ENCODE results near the gene RPIA.
"Not testable (repeated sequence)": the region's sequence is repeated elsewhere in the genome, so short reads cannot be mapped to it uniquely, and the experiment has no call there.

Gene RPIA

DNA sequence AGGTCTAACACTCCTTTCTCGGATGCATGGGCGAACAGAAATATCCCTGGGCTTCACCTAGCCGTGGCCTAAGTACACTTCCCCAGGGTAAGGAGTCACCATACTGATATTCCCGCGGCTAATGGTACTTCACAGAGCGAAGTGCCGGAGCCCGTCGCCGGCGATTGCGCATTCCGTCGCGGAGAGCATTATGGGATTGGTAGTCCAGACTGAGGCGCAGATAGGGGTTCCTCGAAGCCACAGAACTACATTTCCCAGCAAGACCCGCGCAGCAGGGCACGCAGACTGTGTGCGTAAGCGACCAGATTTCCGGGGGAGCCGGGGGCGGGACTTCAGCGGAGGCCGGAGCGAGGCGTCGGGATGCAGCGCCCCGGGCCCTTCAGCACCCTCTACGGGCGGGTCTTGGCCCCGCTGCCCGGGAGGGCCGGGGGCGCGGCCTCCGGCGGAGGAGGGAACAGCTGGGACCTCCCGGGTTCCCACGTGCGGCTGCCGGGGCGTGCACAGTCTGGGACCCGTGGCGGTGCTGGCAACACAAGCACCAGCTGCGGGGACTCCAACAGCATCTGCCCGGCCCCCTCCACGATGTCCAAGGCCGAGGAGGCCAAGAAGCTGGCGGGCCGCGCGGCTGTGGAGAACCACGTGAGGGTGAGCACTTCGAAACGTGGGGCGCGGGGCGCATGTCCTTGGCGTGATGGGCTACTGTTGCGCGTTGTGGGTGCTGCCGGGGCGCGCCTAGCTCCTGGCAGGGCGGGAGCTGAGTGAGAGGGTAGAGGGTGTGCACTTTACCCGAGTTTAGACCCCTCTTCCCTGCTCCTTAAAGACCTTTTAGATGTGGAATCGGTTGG is at the start of gene RPIA:
TSS of gene RPIA (plus strand) at position 335 of the 845 bp plus-strand sequence. CDS start at position 361, 26 bp downstream.
- peak; percentile 99 for DNase-seq (ENCODE audit: low read depth in 3 of 3)

DNA sequence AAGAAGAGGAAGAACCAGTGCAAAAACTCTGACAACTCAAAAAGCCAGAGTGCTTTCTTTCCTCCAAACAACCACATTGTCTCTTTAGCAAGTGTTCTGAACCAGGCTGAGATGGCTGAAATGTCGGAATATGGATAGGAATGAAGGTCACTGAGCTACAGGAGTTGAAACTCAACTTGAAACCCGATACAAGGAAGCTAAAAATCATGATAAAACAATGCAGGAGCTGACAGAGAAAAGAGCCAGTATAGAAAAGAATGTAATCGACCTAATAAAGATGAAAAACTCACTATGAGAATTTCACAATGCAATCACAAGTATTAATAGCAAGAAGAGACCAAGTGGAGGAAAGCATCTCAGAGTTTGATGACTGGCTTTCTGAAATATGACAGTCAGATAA is 49.2 kb upstream of the RPIA start:
- DNase-seq (ENCODE audit: low read depth in 3 of 3): no peak

DNA sequence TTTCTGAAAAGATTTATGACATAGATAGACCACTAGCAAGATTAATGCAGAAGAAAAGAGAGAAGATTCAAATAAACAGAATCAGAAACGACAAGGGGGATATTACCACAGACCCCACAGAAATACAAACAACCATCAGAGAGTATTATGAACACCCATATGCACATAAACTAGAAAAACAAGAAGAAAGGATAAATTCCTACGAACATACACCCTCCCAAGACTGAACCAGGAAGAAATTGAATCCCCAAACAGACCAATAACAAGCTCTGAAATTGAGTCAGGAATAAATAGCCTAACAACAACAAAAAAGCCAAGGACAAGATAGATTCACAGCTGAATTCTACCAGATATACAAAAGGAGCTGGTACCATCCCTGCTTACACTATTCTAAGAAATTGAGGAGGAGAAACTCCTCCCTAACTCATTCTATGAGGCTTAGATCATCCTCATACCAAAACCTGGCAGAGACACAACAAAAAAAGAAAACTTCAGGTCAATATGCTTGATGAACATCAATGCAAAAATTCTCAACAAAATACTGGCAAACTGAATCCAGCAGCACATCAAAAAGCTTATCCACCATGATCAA is 46.1 kb upstream of the RPIA start:
- not testable (repeated sequence) for DNase-seq (ENCODE audit: low read depth in 3 of 3)

DNA sequence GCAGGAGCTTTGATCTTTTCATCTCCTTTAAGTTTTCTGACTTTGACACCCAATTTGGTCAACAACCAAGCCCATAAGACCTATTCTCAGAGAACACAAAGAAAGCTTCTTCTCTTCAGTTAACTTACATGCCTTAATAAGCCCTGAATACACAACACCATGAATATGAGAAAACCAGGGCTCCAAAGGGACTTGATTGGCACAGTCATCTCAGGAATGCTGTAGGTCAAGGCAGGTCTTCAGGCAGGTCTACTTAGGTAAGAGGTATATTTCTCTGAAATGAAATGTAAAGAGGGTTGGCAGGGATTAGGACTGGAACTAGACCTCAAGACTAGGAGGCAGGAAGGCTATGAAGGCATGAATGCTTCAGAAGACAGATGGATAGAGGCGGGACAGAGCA is 39.8 kb upstream of the RPIA start:
- DNase-seq (ENCODE audit: low read depth in 3 of 3): no peak

DNA sequence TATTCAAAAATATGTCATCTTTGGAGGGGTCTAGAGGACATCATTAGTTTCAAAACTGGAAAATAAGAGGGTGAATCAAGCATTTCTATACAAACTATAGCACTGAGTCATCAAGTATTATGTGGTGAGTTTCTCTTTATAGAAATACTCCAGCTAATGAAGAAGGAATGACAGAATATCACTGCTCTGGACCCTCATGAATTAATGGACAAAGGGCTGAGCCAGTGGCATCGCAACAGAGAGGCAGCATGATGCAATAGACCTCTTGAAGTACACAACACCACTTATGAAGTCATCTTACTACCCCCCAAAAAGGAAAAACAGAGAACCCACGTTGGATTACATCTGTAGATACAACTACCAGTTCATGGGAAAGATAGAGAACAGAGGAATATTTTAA is 36.8 kb upstream of the RPIA start:
- DNase-seq (ENCODE audit: low read depth in 3 of 3): no peak

DNA sequence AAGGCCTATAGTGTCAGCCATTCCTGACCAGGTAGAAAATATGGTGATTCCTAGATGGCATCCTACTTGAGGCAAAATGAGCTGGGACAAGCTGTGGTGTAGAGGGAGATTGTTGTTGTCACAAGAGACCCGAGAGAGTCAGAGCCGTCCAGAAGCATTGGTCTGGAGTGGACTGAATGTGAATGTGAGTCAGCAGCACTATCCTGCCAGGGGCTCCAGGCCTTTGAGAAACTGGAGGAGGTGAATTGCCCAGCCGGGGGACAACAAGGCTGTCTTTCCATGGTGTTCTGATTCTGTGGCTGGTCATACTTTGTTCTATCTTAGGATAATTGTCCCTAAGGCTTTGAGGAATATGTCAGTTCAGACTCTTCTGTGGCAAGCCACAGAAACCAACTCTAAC is 34.8 kb upstream of the RPIA start:
- no peak for DNase-seq (ENCODE audit: low read depth in 3 of 3)

DNA sequence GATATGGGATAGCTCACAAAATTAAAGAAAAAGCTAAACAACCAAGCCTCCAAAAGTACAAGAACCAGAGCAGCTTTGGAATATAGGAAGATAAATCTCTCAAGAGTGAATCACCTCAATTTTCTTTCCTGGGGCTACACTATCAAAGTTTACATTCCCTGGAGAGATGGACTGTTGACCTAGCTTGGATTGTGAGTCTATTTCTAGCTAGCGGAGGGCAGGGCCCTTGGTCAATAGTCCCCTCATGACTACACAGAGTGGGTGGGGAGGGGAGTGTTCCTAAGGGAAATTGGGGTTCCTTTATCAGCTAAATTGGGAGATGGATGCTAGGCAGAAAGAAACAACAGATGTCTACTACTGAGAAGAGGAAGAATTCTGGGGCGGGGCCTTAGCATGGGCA is 34.3 kb upstream of the RPIA start:
- DNase-seq (ENCODE audit: low read depth in 3 of 3): no peak

DNA sequence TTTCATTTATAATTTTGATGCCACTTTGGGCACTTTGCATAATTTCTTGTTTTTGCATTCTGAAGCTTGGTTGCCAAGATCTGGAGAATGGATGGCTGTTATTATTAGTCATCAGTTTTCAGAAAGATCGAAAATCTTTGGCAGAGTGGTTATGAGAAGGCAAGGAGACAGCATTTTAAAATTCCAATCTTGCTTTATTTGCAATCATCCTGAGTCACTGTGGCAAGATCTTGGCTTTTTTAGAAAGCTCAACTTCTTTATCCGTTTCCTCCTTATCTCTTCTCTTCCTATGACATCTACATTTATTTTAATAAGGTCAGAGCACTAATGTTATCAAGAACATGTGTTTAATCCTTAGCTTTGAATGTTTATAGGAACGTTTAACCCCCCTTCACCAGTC is 33.1 kb upstream of the RPIA start:
- DNase-seq (ENCODE audit: low read depth in 3 of 3): no peak

DNA sequence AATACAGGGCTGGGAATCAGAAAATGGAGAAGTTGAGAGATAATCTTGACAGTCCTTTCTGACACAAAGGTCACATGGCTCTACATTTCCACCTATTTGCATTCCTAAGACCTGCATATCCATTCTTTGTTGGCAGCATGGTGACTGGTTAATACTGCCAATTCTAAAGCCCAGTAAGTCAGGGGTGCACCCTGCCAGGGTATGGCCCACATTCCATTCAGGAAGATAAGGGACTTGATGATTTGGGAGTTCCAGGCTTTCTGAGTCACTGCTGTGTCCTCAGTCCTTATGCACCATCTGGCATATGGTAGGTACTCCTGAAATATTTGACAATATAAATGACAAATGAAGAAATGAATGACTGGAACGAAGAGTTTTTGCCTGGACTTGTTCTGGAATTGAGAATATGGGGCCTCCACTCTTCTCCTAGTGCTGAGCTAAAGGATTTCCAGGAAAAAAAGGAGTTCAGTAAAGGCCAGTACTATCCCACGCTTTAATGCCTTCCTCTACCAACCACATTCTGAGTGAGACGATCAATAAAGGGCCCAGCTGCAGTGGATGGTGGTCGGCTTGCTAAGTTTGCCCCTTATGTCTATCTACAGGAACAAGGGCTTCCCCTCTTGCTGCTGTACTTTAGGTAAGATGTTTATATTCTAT is 32.5 kb upstream of the RPIA start:
- no peak for DNase-seq (ENCODE audit: low read depth in 3 of 3)

DNA sequence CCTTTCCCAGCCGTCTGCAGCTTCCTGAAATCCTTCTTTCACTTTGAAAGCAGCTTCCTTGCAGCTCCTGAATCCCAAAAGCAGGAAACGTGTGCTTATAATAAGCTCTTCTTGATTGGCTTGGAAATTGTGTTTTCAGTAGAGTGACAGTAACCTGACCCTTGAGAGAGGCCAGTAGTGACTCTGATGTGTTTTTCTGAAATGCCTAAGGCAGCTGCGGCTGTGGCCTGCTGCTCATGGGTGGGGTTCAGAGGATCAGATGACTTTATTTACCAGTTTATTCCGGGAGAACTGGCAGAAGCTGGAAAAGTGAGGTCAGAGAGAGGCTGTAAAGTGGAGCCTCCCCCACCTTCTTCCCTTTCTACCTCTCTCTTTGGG is 31.9 kb upstream of the RPIA start:
- no peak for DNase-seq (ENCODE audit: low read depth in 3 of 3)

DNA sequence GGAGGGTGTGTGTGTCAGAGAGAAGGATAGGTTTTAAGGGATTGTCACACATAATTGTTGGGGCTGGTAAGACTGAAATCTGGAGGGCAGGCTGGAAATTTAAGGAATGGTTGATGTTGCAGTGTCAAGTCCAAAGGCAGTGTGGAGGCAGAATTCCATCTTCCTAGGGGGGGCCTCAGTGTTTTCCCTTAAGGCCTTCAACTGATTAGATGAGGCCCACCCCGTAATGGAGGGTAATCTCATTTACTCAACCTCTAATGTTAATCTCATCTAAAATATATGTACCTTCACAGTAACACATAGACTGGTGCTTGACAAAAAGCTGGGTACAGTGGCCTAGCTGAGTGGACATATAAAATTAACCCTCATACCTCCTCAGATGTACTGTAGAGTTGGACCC is 30.9 kb upstream of the RPIA start:
- DNase-seq (ENCODE audit: low read depth in 3 of 3): no peak

DNA sequence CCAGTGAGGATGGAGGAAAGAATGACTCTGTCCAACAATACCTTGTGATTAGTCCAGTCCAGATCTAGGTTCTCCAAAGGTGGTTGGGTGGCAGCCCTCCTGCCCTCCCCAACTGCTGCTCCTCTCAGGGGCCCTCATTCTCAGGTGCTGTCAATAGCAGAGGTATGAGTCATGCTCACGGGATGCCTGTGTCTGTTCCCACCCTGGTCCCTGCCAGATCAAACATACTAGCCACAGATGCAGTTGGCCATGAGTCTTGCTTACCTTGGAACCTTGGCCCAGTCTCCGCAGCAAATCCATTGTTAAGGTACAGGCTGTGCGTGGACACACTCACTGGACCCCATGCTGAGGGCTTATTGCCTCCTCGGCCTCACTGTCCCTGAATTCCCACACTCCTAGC is 24.9 kb upstream of the RPIA start:
- DNase-seq (ENCODE audit: low read depth in 3 of 3): no peak

DNA sequence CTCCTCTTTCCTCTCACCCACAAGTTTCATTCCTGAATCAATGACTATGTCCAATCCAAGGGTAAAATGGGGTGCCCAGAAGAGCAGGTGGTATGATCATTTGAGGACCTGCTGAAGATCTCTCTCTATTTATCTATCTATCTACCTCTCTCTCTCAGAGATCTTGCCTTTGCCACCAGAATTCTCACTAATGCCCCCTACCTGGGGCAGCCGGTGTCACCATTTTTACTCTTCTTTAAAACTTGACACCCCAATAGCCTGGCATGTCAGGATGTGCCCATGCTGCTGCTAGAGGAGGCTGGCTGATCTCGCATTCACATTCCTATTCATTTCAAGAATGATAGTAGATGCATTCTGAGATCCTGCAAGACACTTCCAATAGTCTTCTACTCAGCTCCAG is 24.3 kb upstream of the RPIA start:
- DNase-seq (ENCODE audit: low read depth in 3 of 3): no peak

DNA sequence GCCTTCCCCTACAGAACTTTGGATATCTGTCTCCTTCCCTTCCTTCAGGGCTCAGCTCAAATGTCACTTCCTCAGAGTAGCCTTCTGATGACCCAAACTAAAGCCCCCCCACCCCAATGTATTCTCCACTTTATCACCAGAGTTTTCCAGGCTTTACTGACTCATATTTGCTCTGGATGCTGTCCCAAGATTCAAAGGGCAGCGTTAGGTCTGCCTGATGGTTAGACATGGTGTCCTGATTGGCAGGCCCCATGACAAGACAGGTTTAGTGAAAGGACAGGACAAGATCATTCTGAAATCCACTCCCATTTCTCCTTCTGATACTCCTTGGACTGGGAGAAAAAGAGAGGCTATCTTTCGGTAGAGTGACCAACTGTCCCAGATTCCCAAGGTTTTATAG is 22.6 kb upstream of the RPIA start:
- no peak for DNase-seq (ENCODE audit: low read depth in 3 of 3)

DNA sequence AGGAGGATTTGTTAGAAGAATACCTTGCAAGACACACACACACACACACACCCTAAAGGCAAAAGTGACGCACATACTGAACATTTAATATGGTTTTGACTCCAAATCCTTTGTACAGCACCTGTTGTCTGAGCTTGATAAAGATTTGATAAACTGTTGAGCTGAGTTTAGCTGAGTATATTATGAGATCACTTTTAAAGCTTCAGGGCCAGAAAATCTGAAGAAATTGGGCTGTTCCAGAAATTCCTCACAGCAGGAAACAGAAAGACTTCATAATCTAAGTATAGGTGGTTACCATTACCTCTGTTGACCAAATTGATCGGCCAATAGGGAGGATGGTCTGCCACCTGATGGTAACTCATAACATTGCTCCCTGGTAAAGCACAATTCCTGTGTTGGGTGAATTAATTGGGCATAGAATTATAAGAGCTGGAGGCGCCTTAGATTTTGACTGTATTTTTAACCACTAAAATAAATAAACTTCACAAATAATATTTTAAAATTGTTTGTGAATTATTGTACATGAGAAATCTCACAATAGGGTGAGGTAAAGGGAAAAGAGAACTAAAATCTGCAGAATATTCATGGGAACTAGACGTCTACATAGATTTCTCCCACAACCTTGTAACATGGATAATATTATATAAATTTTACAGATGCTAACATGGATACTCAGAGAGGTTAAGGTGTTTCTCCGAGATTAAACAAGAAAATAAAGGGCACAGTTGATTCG is 21.8 kb upstream of the RPIA start:
- peak in 1 of 3 experiments; percentile 2 for DNase-seq (ENCODE audit: low read depth in 3 of 3)

DNA sequence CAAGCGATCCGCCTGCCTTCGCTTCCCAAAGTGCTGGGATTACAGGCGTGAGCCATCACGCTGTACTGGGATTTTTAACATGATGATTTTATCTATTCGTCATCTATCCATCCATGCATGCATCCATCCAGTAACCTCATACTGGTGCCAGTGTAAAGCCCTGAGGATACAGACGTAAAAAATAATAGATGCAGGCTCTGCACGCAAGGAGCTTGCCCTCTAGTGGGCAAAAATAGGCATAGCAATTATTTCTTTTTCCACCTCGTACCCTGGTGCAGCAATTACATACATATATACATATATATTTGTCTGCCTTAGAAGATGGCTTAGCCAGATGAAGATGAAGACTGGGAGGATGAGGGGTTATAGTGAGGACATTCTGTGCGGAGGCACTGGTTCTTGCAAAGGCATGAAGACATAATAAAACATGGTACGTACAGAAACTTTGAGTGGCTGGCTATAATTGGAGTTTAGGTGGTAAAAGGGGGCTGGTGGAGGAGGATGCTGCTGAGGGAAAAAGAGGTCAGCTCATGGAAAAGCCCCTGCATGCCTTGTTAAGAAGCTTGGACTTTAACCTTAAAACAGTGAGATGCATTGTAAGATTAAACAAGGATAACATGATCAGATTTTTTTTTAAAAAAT is 19.6 kb upstream of the RPIA start:
- DNase-seq (ENCODE audit: low read depth in 3 of 3): no peak

DNA sequence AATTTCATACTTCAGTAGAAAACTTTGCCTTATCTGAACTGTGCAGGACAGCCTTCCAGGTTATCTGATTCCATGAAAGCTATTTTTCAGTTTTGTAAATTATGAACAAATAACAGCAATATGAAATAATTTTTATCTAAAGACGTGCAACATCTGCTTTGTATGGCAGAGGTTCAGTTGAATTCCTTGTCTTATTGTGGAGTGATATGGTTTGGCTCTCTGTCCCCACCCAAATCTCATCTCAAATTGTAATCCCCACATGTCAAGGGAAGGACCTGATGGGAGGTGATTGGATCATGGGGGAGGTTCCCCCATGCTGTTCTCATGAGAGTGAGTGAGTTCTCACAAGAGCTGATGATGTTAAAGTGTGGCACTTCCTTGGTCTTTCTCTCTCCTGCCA is 18.1 kb upstream of the RPIA start:
- no peak for DNase-seq (ENCODE audit: low read depth in 3 of 3)

DNA sequence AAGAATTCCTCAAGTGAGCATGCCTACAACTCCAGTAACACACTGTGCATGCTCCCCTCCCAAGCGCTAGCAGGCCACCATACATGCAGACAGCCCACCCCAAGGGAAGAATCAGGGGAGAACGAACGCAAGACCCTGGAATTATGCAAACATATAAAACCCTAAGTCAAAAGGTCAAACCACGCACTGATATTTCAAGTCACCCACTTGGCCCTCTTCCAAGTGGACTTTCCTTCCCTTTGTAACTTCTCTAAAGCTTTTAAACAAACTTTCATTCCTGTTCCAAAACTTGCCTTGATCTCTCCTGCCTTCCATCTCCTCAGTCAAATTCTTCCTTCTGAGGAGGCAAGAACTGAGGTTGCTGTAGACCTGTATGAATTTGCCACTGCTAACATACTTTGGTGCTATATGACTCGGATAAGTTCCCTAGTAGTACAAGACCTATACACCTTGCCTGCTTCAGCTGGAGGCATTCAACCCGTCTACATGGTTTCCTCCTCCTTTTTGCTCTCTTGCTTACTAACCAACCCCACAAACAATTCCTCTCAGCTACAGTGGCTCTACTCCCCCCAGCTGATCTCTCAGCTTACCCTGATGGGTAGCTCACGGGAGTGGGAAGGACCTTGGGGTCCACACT is 11.1 kb upstream of the RPIA start:
- no peak for DNase-seq (ENCODE audit: low read depth in 3 of 3)

DNA sequence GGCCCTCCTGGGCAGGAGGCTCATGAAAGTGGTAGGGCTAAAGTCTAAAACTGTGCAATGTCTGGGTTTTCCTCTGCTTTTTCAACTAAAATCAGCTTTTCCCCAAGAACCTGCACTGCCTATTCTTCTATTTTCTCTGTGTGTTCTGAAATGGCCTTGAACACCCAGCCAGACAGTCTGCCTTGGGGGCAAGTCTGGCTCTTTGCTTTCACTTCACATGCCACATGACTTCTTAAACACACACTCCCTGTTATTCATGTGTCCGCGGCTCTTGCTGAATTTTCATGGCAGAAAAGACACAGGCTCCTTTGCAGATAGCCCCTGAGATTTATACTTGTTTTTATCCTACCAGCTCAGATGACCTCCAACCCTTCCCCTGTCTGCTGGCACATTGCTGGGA is 10.6 kb upstream of the RPIA start:
- no peak for DNase-seq (ENCODE audit: low read depth in 3 of 3)

DNA sequence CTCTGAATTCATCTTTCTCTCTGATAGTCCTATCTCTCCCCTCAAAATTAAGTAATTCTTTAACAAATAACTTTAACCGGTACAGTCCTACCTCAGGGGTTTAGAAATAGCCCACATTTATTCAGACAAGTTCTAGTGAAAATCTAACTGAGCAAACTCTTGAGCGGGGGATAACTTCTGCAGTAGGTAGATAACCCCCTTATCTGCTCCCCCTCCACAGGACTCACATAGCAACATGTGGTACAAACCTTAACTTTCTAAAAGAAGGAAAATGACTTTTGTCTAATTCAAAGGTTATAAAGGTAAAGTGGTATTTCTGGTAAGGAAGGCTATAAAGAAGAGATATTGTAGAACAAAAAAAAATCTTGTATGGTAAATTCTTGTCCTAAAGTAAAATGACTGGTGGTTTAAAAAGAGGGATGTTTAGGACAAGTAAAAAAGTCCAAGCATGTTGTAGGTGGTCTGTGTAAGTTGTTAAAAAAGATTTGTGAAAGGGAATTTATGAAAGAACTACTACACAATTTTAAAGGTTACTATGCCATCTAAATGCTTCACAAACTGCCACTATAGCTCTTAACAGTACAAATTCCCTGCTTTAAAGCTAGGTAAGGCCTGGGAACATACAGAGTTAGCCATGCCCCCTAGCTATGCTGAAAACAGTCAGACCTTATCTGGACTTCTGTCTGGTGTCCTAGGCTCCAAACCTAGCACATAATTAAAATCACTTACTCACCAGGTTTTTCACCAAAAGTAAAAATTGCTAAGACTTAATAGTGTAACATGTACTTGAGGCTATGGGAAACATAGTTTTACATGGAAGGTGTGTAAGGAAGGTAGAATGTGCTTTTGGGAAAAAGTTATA is 8.1 kb upstream of the RPIA start:
- DNase-seq (ENCODE audit: low read depth in 3 of 3): no peak
